CD4-positive, alpha-beta T cell treated with Interleukin-1 beta for 1 hour (primary cell): ENCODE data around the gene PCGF5.
"Not testable (repeated sequence)": the region's sequence is repeated elsewhere in the genome, so short reads cannot be mapped to it uniquely, and the experiment has no call there.

Experiments
- DNase-seq, 2 donors: peaks; one replicate each; pipeline ENCODE4 v3.0.0-alpha.2; 2020 to 2022

Gene PCGF5

GRCh38 chr10:91287912-91288311 is 67.4 kb downstream of the PCGF5 start:
- DNase-seq = no peak

- no peak for DNase-seq
These were observed 68.8 kb downstream of the PCGF5 start for GRCh38 chr10:91289305-91289704.

GRCh38 chr10:91290607-91291006 is 70.1 kb downstream of the PCGF5 start:
- DNase-seq = no peak

- DNase-seq = no peak
These were observed 73.9 kb downstream of the PCGF5 start for GRCh38 chr10:91294134-91294906.

GRCh38 chr10:91295346-91295745 is 74.9 kb downstream of the PCGF5 start:
- DNase-seq = no peak

- no peak for DNase-seq
These were observed 76.0 kb downstream of the PCGF5 start for GRCh38 chr10:91296471-91296870.

- DNase-seq = peak; percentile 69 to 75
These were observed 77.9 kb downstream of the PCGF5 start for GRCh38 chr10:91298224-91298871.

GRCh38 chr10:91299999-91300575 is 79.6 kb downstream of the PCGF5 start:
- DNase-seq = no peak

- DNase-seq = not testable (repeated sequence)
These were observed 82.5 kb downstream of the PCGF5 start for GRCh38 chr10:91302946-91303345.

GRCh38 chr10:91305979-91306378 is 85.5 kb downstream of the PCGF5 start:
- DNase-seq = not testable (repeated sequence)

- no peak for DNase-seq
These were observed 87.0 kb downstream of the PCGF5 start for GRCh38 chr10:91307489-91307888.

GRCh38 chr10:91309711-91310110 is 89.2 kb downstream of the PCGF5 start:
- DNase-seq = no peak

- no peak for DNase-seq
These were observed 91.3 kb downstream of the PCGF5 start for GRCh38 chr10:91311601-91312381.

- no peak for DNase-seq
These were observed 91.9 kb downstream of the PCGF5 start for GRCh38 chr10:91312382-91312733.

GRCh38 chr10:91313796-91314485 is 93.5 kb downstream of the PCGF5 start:
- no peak for DNase-seq

GRCh38 chr10:91316486-91316885 is 96.0 kb downstream of the PCGF5 start:
- DNase-seq = no peak

- no peak for DNase-seq
These were observed 97.1 kb downstream of the PCGF5 start for GRCh38 chr10:91317541-91317940.

GRCh38 chr10:91319336-91319735 is 98.9 kb downstream of the PCGF5 start:
- no peak for DNase-seq

- not testable (repeated sequence) for DNase-seq
These were observed 102.9 kb downstream of the PCGF5 start for GRCh38 chr10:91323293-91323905.

GRCh38 chr10:91328320-91328984 is 108.0 kb downstream of the PCGF5 start:
- no peak for DNase-seq
